Mononuclear cell (primary cell): ENCODE results near the gene VWA1. TPM values are rescaled to one million over a fixed set of nuclear protein-coding genes. Genes with fewer than 3 reads are reported as not detected.
"Not testable (repeated sequence)": the region's sequence is repeated elsewhere in the genome, so short reads cannot be mapped to it uniquely, and the experiment has no call there.

Source experiments
- H3K27me3 ChIP-seq: 2 replicates; pipeline ENCODE4 v1.6.0; 2011; ENCODE audit warnings: low read length, control low read depth; ENCODE audit not compliant: insufficient read depth
- H3K4me1 ChIP-seq: 2 replicates; pipeline ENCODE4 v1.5.1; 2011; ENCODE audit warnings: mild to moderate bottlenecking, low read length, control low read depth; ENCODE audit not compliant: insufficient read depth
- H3K4me3 ChIP-seq: 2 replicates; pipeline ENCODE4 v1.5.1; 2011; ENCODE audit warnings: mild to moderate bottlenecking, low read length, moderate library complexity
- H3K9me3 ChIP-seq: 2 replicates; pipeline ENCODE4 v1.5.1; 2011; ENCODE audit warnings: low read depth, mild to moderate bottlenecking, control low read depth, low read length
- total RNA-seq: library from RNA; depleted of rRNA; stranded (reverse); fragments of >200 nt; gene quantifications from one replicate; pipeline ENCODE4 v1.2.3, GENCODE V29; 2012

The VWA1 gene
- total RNA-seq, 1 donor: 0.10 TPM

GRCh38 chr1:1450616-1451015 lies 15.1 kb downstream of the VWA1 start:
- not testable (repeated sequence) for H3K27me3 ChIP-seq, H3K9me3 ChIP-seq, H3K4me1 ChIP-seq, H3K4me3 ChIP-seq

- H3K27me3 ChIP-seq: no peaks in the 10 kb centered on the region
- no peaks in the 10 kb centered on the region for H3K9me3 ChIP-seq
- H3K4me3 ChIP-seq: no peak overlapping the region
- H3K4me1 ChIP-seq: no peaks in the 10 kb centered on the region
Observed at GRCh38 chr1:1451696-1452364, 16.3 kb downstream of the VWA1 start.

DNA sequence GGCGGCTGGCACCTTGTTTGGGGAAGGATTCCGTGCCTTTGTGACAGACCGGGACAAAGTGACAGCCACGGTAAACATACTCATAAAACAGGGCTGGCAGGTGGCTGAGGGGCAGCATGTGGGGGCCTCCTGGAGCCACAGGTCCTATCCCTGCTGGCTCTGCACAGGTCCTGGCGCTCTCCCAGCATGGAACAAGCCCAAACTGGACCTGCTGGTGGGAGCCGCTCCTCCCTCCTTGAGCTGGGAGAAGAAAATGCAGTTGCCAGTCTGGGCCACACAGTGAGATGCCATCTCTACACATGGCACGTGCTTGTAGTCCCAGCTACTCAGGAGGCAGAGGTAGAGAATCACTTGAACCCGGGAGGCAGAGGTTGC lies 16.9 kb downstream of the VWA1 start:
- not testable (repeated sequence) for H3K27me3 ChIP-seq, H3K4me1 ChIP-seq, H3K4me3 ChIP-seq, H3K9me3 ChIP-seq

DNA sequence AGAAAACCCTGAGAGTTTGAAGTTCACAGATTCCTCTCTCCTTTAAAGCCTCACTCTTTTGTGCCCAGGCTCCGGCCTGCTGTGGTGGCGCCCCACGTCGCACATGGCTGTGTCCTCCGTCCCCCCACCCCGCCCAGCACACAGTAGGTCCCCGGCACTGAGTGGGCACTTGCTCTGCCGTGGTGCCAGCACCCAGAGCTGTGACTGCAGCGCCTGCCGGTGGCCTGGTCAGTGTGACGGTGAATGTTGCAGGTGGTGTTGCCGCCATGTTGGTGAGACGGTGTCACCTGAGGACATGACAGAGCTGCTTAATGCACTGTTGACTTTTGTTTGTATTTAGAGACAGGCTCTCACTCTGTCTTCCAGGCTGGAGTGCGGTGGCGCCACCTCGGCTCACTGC lies 17.4 kb downstream of the VWA1 start:
- Histone ChIP-seq H3K4me3 (no peak overlapping the region), H3K9me3 (no peaks in the 10 kb centered on the region), H3K27me3 (no peaks in the 10 kb centered on the region), H3K4me1 (no peaks in the 10 kb centered on the region)

DNA sequence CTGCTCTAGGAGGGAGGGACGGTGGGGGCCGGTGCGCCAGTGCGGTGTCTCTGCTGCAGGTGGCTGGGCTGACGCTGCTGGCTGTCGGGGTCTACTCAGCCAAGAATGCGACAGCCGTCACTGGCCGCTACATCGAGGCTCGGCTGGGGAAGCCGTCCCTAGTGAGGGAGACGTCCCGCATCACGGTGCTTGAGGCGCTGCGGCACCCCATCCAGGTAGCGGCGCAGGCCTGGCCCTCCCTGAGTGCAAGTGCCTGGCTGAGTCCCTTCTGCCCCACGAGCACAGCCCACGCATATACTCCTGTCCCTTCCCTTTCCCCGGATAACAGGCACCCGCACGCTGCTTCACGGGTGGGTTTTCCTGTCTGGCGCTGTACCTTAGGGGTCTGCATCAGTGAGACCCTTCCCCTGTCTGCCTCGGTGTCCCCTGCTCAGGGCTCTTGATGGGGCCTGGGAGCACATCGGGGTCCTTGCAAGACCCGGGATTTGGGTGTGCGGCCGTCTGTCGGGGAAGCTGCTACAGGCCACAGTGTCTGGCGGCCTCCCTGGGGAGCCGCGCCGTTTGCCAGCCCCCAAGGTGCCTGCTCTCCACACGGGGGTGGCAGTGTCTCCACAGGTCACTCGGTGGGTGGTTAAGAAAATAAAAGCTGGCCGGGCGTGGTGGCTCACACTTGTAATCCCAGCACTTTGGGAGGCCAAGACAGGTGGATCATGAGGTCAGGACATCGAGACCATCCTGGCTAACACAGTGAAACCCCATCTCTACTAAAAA lies 19.0 kb downstream of the VWA1 start:
- H3K4me3 ChIP-seq, H3K9me3 ChIP-seq, H3K27me3 ChIP-seq, H3K4me1 ChIP-seq: not testable (repeated sequence)

DNA sequence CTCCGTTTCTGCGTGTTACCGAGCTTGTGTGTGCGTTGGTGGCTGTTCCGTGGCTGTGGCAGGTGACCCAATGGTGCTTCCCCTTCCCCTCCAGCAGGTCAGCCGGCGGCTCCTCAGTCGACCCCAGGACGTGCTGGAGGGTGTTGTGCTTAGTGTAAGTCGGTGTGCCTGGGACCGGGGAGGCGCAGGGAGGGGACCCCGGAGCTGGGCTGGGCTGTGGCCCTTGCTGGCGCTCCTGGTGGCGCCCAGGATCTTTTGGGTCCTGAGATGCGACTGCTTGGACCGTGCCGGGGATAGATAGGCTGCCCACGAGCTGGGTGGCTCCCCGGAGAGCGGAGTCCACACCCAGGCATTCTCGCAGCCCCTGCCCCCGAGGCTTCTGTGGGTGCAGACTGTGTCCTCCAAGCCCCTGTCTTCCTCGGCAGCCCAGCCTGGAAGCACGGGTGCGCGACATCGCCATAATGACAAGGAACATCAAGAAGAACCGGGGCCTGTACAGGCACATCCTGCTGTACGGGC lies 19.9 kb downstream of the VWA1 start:
- no peaks in the 10 kb centered on the region for H3K9me3 ChIP-seq
- H3K27me3 ChIP-seq: no peaks in the 10 kb centered on the region
- H3K4me3 ChIP-seq: no peak overlapping the region
- no peaks in the 10 kb centered on the region for H3K4me1 ChIP-seq

DNA sequence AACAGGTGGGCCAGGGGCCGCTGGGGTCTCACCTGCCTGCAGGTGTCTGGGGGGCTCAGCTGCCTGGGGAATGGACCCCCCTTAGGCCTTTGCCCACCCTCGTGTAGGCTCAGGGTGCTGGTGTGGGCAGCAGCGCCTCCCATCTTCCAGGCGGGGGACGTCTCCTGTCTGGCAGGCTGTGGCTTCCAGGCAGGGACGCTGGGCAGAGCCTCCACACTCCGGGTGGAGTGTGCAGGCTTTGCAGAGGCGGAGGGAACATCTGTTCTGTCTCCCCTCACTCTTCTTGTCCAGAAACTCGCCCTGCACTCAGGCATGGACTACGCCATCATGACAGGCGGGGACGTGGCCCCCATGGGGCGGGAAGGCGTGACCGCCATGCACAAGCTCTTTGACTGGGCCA lies 20.4 kb downstream of the VWA1 start:
- H3K9me3 ChIP-seq, H3K4me3 ChIP-seq, H3K4me1 ChIP-seq, H3K27me3 ChIP-seq: not testable (repeated sequence)

DNA sequence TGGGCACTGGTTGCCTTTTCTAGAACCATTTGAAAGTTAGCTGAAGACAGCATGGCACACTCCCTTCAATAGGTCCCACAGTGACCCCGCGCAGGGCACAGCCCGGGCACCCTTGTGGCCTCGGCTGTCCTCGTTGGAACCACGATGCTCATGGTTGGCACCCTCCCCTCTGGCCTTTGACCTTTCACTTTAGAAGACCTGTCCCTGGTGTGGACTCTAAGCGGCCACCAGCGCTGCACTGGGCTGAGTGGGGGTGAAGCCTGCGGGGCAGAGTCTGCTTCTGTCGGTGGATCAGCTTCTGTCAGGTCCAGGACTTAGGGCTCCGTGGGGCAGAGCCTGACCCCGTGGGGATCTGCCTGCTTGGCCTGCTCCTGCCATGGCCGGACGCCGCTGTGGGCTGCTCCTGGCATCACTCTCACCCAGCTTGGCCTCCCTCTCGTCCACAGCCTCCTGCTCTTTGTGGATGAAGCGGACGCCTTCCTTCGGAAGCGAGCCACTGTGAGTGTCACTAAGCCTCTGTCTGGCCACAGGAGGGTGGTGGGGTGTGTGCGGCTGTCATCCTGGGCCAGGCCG lies 21.3 kb downstream of the VWA1 start:
- H3K27me3 ChIP-seq, H3K9me3 ChIP-seq, H3K4me3 ChIP-seq, H3K4me1 ChIP-seq: not testable (repeated sequence)

GRCh38 chr1:1459156-1459555 lies 23.7 kb downstream of the VWA1 start:
- H3K4me3 ChIP-seq, H3K9me3 ChIP-seq, H3K4me1 ChIP-seq, H3K27me3 ChIP-seq: not testable (repeated sequence)

GRCh38 chr1:1459711-1460110 lies 24.2 kb downstream of the VWA1 start:
- not testable (repeated sequence) for H3K4me1 ChIP-seq, H3K27me3 ChIP-seq, H3K4me3 ChIP-seq, H3K9me3 ChIP-seq

GRCh38 chr1:1460540-1461130 lies 25.1 kb downstream of the VWA1 start:
- H3K4me1 ChIP-seq: no peaks in the 10 kb centered on the region
- no peaks in the 10 kb centered on the region for H3K27me3 ChIP-seq
- H3K9me3 ChIP-seq: no peaks in the 10 kb centered on the region
- H3K4me3 ChIP-seq: no peak overlapping the region

DNA sequence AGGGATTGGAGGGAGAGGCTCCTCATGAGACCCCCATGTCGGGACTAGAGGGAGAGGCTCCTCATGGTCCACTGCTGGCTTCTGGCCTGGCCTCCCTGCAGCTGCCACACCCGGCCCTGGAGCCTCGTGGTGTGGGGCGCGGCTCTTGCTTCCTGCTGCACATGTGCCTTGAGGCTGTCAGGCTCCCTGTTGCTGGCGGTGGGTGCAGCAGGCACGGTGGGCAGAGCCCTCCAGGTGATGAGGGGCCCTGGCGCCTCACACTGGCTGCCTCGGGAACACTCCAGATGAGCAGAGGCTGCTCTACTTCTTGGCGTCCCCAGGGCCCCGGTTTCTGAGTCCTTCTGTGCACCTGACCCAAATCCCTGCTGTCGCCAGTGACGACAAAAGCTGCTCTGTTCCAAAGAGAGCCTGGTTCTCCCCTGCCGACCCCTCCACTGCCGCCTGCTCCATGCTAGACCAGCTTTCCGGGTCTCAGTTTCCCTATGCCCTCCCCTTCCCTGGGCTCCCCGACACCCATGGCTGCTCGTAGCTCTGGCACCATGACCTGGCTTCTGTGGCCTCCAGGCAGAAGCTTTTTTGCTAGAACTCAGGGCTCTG lies 26.3 kb downstream of the VWA1 start:
- Histone ChIP-seq H3K4me1 (no peaks in the 10 kb centered on the region), H3K27me3 (no peaks in the 10 kb centered on the region), H3K9me3 (no peaks in the 10 kb centered on the region), H3K4me3 (no peak overlapping the region)

- H3K4me1 ChIP-seq: no peaks in the 10 kb centered on the region
- no peaks in the 10 kb centered on the region for H3K27me3 ChIP-seq
- no peak overlapping the region for H3K4me3 ChIP-seq
- no peaks in the 10 kb centered on the region for H3K9me3 ChIP-seq
Observed at GRCh38 chr1:1462318-1462966, 27.0 kb downstream of the VWA1 start.

DNA sequence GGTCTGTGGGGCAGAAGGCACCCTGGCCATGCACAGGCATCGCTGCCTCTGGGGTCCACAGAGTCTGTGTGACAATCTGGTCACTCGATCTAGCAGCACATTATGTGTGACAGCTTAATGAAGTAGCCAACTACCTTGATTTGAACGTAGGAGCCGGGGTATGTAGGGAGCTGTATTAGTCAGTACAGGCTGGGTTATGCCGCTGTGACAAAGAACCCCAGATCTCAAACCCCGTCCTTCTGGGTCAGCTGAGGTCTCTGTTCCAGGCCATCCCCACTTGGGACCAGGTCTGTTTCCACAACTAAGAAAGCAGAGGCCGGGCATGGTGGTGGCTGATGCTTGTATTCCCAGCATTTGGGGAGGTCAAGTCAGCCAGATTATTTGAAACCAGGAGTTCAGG lies 27.8 kb downstream of the VWA1 start:
- no peak overlapping the region for H3K4me3 ChIP-seq
- H3K27me3 ChIP-seq: no peaks in the 10 kb centered on the region
- no peaks in the 10 kb centered on the region for H3K4me1 ChIP-seq
- no peaks in the 10 kb centered on the region for H3K9me3 ChIP-seq
